22Rv1 (cell line): ENCODE measurements around the gene DCAF11.

Source experiments
- CTCF ChIP-seq: fragments of 450-650 bp; IDR thresholded peaks from 2 replicates; pipeline ENCODE4 v1.5.1; 2017; ENCODE audit warnings: mild to moderate bottlenecking
- ZFX ChIP-seq: fragments of 450-650 bp; IDR thresholded peaks from 2 replicates; pipeline ENCODE4 v1.6.1; 2017; ENCODE audit warnings: antibody characterized with exemption, borderline replicate concordance

- TF ChIP-seq CTCF (no peak), ZFX (no peak)
Observed at GRCh38 chr14:24132976-24133375, 18.4 kb downstream of the DCAF11 start.
